ENCODE data around the gene SP2. TPM values are rescaled to one million over a fixed set of nuclear protein-coding genes. Genes with fewer than 3 reads are reported as not detected.

SP2 gene
- total and polyA plus RNA-seq, 12 donors: 1.8 to 21.1 (median 10.1) TPM

DNA sequence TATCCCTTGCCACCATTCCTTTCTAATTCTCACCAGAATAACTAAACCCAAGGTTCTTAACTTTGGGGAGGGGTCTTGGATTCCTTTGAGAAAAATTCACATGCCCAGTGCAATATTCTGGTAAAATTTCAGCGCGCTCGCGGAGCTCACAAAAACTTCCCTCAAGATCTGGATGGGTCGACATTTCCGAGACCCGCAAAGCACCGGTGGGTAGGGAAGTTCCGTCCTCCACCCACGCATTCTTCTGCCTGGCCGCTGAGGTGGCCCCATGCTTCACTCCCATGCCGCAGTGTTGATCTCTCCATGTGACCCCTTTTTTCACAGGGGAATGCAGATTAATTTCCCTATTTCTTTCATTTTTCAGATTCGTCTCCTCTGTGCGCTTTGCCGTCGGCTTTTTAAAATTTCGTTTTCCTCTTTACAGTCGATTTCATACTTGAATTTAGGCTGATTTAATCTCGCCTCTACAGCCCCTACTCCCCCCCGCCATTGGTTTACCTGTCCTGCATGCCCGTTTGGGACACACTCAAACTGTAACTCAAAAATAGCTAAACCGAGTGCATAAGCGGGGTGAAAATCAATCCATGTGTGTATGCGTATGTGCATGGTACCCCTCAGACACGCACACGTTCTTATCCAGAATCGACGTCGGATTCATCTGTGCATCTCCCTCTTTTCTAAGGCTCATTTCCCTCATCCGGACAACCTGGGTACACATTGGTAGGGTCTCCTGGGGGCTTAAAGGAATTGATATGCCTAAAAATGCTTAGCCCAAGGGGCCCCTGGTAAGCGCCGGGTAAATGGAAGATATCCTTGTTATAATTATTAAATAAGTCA is 43.7 kb upstream of the SP2 start:
- intact Hi-C loops (cut with DNase I): no loop called here
- H3K4me3 ChIP-seq: no peak overlapping the region
- peaks cover 52% of the 10 kb centered on the region for H3K27me3 ChIP-seq
- H3K4me1 ChIP-seq (replicated peaks in 1 of 2): peaks cover 8 to 12% of the 10 kb centered on the region in 2 donors
- WGBS, 4 donors: 48 to 63% (median 52%) methylated on average over 32 of the region's 32 CpGs
- no peaks in the 10 kb centered on the region for H3K36me3 ChIP-seq (replicated peaks in 1 of 2)
- H3K9me3 ChIP-seq (replicated peaks in 1 of 3): no peaks in the 10 kb centered on the region
- no peak overlapping the region for H3K27ac ChIP-seq
- TF ChIP-seq POLR2A (IDR thresholded peaks at IDR 0.05): no peak
- TF ChIP-seq, protein P1, sequence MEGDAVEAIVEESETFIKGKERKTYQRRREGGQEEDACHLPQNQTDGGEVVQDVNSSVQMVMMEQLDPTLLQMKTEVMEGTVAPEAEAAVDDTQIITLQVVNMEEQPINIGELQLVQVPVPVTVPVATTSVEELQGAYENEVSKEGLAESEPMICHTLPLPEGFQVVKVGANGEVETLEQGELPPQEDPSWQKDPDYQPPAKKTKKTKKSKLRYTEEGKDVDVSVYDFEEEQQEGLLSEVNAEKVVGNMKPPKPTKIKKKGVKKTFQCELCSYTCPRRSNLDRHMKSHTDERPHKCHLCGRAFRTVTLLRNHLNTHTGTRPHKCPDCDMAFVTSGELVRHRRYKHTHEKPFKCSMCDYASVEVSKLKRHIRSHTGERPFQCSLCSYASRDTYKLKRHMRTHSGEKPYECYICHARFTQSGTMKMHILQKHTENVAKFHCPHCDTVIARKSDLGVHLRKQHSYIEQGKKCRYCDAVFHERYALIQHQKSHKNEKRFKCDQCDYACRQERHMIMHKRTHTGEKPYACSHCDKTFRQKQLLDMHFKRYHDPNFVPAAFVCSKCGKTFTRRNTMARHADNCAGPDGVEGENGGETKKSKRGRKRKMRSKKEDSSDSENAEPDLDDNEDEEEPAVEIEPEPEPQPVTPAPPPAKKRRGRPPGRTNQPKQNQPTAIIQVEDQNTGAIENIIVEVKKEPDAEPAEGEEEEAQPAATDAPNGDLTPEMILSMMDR (IDR thresholded peaks at IDR 0.05): no peak
- no peak for DNase-seq

DNA sequence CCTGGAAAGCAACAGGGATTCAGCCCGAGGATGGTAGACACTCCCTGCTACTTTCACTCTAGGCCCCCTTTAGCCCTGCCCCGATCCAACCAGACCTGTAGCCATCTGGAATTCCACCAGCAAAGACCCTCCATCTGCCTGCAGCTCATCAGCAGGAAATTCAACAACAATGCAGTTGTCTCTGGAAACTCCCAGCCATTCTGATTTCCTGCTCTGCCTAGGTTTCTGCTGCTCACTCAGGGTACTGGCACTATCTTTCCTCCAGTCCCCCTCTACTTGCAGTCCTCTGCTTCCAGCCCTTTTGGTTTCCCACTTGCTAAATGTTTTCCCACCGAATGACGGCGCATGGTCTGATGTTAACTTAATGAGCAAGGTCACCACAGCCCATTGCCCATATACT is 42.4 kb upstream of the SP2 start:
- no peak for DNase-seq
- TF ChIP-seq, protein P1 (IDR thresholded peaks at IDR 0.05): no peak
- TF ChIP-seq POLR2A (IDR thresholded peaks at IDR 0.05): no peak
- peaks cover 42% of the 10 kb centered on the region for H3K27me3 ChIP-seq
- intact Hi-C loops (cut with DNase I): no loop called here
- peaks cover 8 to 12% of the 10 kb centered on the region in 2 donors for H3K4me1 ChIP-seq (replicated peaks in 1 of 2)
- H3K4me3 ChIP-seq: no peak overlapping the region
- H3K9me3 ChIP-seq (replicated peaks in 1 of 3): no peaks in the 10 kb centered on the region
- no peak overlapping the region for H3K27ac ChIP-seq
- 32 to 55% (median 45%) methylated on average over 5 of the region's 5 CpGs for WGBS, 4 donors
- no peaks in the 10 kb centered on the region for H3K36me3 ChIP-seq (replicated peaks in 1 of 2)

DNA sequence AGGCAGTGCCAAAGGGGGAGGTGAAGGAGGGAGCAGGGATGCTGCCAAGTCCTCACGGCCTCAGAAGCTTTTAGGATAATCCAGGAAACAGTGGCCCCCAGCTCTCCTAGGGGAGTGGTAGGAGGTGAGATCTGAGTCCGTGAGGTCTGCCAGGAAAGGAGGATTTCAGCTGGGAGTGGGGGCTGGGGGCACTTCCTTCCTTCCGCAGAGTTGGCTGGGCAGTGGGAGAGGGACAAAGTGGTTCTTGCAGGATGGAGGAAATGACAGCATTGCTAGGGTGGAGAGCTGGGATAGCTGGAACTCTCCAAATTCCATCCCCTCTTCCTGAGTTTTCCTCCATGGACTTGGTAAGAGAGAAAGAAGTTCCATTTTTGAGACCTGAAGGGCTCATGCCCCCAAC is 40.3 kb upstream of the SP2 start:
- peak in 2 of 7 donors; percentile 33 to 62 for DNase-seq
- Histone ChIP-seq H3K9me3 (replicated peaks in 1 of 3) (no peaks in the 10 kb centered on the region), H3K36me3 (replicated peaks in 1 of 2) (no peaks in the 10 kb centered on the region), H3K27ac (peak overlapping the region in 1 of 5 donors; percentile 16), H3K4me3 (no peak overlapping the region), H3K4me1 (replicated peaks in 1 of 2) (peaks cover 6 to 7% of the 10 kb centered on the region in 2 donors), H3K27me3 (peaks cover 42% of the 10 kb centered on the region)
- 22 to 53% (median 42%) methylated on average over 3 of the region's 3 CpGs for WGBS, 4 donors
- TF ChIP-seq POLR2A (IDR thresholded peaks at IDR 0.05): no peak
- TF ChIP-seq, protein P1 (IDR thresholded peaks at IDR 0.05): no peak
- intact Hi-C loops (cut with DNase I): no loop called here

DNA sequence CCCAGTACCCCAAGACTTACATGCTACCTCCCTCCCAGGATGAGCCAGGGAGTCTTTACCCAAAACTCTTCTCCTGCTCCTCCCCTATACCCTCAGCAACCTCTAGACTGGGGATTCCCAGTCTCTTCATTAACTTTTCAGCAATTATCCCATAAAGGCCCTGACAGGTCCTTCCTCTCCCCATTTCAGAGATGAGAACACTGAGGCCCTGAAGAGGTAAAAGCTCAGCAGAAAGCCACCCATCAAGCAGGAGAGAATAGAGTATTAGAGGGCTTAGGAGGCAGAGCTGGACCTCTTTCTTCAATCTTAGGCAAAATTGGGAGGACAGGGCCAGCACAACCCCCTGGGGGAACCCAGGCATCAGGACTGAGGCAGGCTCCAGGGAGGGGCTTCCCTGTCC is 39.2 kb upstream of the SP2 start:
- Histone ChIP-seq H3K27ac (no peak overlapping the region), H3K4me1 (replicated peaks in 1 of 2) (no peaks in the 10 kb centered on the region), H3K9me3 (replicated peaks in 1 of 3) (no peaks in the 10 kb centered on the region), H3K4me3 (no peak overlapping the region), H3K36me3 (replicated peaks in 1 of 2) (no peaks in the 10 kb centered on the region), H3K27me3 (peaks cover 42% of the 10 kb centered on the region)
- no peak for TF ChIP-seq POLR2A (IDR thresholded peaks at IDR 0.05)
- TF ChIP-seq, protein P1 (IDR thresholded peaks at IDR 0.05): no peak
- DNase-seq: no peak
- intact Hi-C loops (cut with DNase I): no loop called here
